HEK293T (cell line): ENCODE results near the gene KLK2.

Experiments
- ARNT ChIP-seq: fragments of 450-650 bp; IDR thresholded peaks from 2 replicates; pipeline ENCODE4 v1.6.1; 2017; ENCODE audit warnings: mild to moderate bottlenecking
- BHLHE40 ChIP-seq: fragments of 450-650 bp; IDR thresholded peaks from 2 replicates; pipeline ENCODE4 v1.6.1; 2016; ENCODE audit warnings: mild to moderate bottlenecking, moderate library complexity, borderline replicate concordance
- CTBP1 ChIP-seq: fragments of 450-650 bp; IDR thresholded peaks from 2 replicates; pipeline ENCODE4 v1.6.1; 2016; ENCODE audit warnings: borderline replicate concordance
- ELF4 ChIP-seq: fragments of 450-650 bp; IDR thresholded peaks from 2 replicates; pipeline ENCODE4 v1.6.1; 2017; ENCODE audit warnings: antibody characterized with exemption
- FOXA1 ChIP-seq: fragments of 450-650 bp; IDR thresholded peaks from 2 replicates; pipeline ENCODE4 v1.6.1; 2016; ENCODE audit warnings: mild to moderate bottlenecking
- FOXK2 ChIP-seq: fragments of 450-650 bp; IDR thresholded peaks from 2 replicates; pipeline ENCODE4 v1.6.1; 2016; ENCODE audit warnings: mild to moderate bottlenecking
- FOXM1 ChIP-seq: fragments of 450-650 bp; IDR thresholded peaks from 2 replicates; pipeline ENCODE4 v1.6.1; 2017; ENCODE audit warnings: mild to moderate bottlenecking, borderline replicate concordance
- HDGF ChIP-seq: fragments of 450-650 bp; IDR thresholded peaks from 2 replicates; pipeline ENCODE4 v1.6.1; 2017; ENCODE audit warnings: antibody characterized with exemption, borderline replicate concordance
- L3MBTL2 ChIP-seq: fragments of 450-650 bp; conservative IDR thresholded peaks from 2 replicates; pipeline ENCODE4 v1.6.1; 2016; ENCODE audit warnings: mild to moderate bottlenecking
- NFRKB ChIP-seq: fragments of 450-650 bp; IDR thresholded peaks from 2 replicates; pipeline ENCODE4 v1.6.1; 2016; ENCODE audit warnings: mild to moderate bottlenecking, moderate library complexity
- PKNOX1 ChIP-seq: fragments of 450-650 bp; IDR thresholded peaks from 2 replicates; pipeline ENCODE4 v1.6.1; 2016
- SP1 ChIP-seq: fragments of 450-650 bp; IDR thresholded peaks from 2 replicates; pipeline ENCODE4 v1.6.1; 2017
- SUZ12 ChIP-seq: fragments of 450-650 bp; IDR thresholded peaks from 2 replicates; pipeline ENCODE4 v1.6.1; 2016; ENCODE audit warnings: mild to moderate bottlenecking
- TARDBP ChIP-seq: fragments of 450-650 bp; IDR thresholded peaks from 2 replicates; pipeline ENCODE4 v1.6.1; 2016

- TF ChIP-seq SP1 (no peak), SUZ12 (no peak), BHLHE40 (no peak), CTBP1 (no peak), FOXA1 (no peak), HDGF (no peak), L3MBTL2 (no peak), FOXK2 (no peak), FOXM1 (no peak), NFRKB (no peak), TARDBP (no peak), ARNT (no peak), ELF4 (no peak), PKNOX1 (no peak)
Observed at GRCh38 chr19:50916069-50916468, 42.8 kb downstream of the KLK2 start.
